NCI-H1694 treated with DMSO at 0.1 percent for 48 hours (cell line): ENCODE measurements around the gene APBB2.
"Not testable (repeated sequence)": the region's sequence is repeated elsewhere in the genome, so short reads cannot be mapped to it uniquely, and the experiment has no call there.

Experiments
- DNase-seq: peaks from one replicate; lab custom pipeline; 2025; lab: John Stamatoyannopoulos, UW

The APBB2 gene

DNA sequence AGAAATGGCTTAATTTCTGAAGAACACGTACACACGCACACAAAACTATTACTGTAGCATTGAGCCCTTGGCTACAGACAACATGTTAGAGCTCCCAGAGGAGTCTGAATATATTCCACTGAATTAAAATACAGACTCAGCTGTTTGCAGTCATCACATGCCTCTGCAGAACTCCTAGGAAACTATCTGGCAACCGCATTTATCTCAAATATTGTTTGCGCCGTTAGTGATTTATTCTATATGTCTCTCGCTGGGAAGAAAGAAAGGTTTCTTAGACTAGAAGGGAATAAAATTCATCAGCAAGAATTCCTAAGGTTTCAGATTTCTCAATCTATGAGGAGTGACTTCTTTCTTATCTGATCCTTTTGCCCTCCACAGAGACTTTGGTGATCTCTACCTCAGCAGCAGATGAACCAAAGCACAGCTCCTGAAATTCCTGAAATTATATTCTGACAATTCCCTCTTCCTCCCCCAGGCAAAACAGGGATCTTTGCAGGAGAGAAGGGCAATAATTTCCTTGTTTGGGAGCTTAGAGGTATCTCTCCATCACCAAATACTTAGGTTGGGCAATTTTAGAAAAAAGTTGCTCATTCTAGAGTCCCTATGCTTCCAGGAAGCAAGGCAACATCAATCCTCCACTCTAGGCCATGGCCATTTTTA lies 199.2 kb downstream of the APBB2 start:
- DNase-seq, result no peak

GRCh38 chr4:41014158-41014557 lies 200.2 kb downstream of the APBB2 start:
- DNase-seq, result no peak

- no peak for DNase-seq
These were observed 200.6 kb downstream of the APBB2 start for GRCh38 chr4:41013746-41014145.

- DNase-seq, result no peak
These were observed 201.4 kb downstream of the APBB2 start for GRCh38 chr4:41012911-41013310.

- DNase-seq, result no peak
These were observed 202.0 kb downstream of the APBB2 start for GRCh38 chr4:41012293-41012692.

- no peak for DNase-seq
These were observed 204.9 kb downstream of the APBB2 start for GRCh38 chr4:41009411-41009810.

DNA sequence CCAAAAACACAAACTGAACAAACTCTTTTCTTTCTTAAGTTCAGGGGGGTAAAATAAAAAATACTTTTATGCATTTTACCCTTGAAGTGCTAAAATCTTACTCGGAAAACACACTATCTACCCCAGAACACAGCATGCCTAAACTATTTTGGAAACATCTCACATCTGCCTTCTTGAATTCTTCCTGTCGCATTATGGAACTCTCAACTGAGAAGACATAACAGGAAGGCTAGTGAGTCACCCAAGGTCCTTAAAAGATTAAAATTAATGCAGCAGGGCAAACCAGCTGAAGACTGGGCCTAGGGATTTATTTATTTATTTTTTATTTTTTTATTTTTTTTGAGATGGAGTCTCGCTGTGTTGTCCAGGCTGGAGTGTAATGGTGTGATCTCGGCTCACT lies 208.2 kb downstream of the APBB2 start:
- DNase-seq, result no peak

DNA sequence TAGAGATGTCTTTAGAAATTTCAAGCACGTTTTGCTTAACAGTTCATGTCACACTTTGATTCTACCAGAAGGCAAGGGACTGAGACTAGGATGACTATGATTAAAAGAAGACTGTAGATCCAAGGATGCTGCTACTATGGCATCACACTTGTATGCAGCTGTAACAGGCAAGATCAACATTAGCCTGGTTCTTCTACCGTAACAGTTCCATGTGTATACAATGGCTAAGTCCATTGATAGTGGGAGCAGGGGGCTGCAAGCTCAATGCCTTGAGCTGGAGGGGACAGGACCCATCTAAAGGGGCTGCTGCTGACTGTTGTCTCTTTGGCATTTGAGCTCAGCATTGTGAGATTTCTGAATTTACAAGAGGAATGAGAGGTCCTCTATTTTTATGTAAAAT lies 212.0 kb downstream of the APBB2 start:
- no peak for DNase-seq

DNA sequence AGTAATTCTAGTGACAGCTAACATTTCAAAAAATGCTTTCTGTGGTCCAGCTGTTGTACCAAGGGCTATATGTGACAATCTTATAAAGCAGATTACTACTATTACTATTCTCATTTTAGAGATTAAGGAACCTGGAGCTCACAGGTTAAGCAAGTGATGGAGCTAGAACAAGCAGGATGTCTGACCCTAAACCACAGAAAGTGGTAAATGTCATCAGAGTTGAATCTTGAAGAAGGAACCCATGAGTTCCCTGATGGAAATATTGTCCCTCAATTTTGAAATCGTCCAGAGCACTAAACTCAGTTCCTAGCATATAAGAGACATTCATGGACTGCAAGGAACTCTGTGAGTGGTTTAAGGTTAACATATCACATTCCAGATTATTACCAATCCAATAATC lies 214.0 kb downstream of the APBB2 start:
- DNase-seq, result no peak

GRCh38 chr4:40998675-40999358 lies 215.5 kb downstream of the APBB2 start:
- no peak for DNase-seq

GRCh38 chr4:40995850-40996249 lies 218.5 kb downstream of the APBB2 start:
- no peak for DNase-seq

DNA sequence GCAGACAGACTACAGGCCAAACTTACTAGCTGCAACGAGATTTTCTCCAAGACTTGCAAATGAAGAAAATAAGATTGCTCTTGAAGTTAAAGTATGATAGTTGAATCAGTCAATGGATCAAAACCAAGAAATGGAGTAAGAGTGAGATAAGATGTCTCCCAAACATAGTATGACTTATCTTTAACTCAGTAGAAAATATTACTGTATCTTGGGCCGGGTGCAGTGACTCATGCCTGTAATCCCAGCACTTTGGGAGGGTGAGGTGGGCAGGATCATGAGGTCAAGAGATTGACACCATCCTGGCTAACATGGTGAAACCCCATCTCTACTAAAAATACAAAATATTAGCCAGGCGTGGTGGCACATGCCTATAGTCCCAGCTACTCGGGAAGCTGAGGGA lies 220.0 kb downstream of the APBB2 start:
- DNase-seq, result not testable (repeated sequence)

DNA sequence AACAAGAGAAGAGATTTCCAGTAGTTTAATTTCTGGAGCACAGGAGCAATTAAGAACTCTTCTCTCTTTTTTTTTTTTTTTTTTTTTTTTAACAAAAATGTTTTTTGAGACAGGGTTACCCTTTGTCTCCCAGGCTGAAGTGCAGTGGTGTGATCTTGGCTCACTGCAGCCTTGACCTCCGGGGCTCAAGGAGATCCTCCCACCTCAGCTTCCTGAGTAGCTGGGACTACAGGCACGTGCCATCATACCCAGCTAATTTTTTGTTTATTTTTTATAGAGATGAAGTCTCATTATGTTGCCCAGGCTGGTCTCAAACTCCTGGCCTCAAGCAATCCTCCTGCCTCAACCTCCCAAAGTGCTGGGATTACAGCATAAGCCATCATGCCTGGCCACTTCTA lies 221.0 kb downstream of the APBB2 start:
- not testable (repeated sequence) for DNase-seq

- no peak for DNase-seq
These were observed 221.7 kb downstream of the APBB2 start for GRCh38 chr4:40992472-40993295.

GRCh38 chr4:40991908-40992307 lies 222.4 kb downstream of the APBB2 start:
- no peak for DNase-seq

GRCh38 chr4:40990899-40991265 lies 223.5 kb downstream of the APBB2 start:
- DNase-seq, result no peak

DNA sequence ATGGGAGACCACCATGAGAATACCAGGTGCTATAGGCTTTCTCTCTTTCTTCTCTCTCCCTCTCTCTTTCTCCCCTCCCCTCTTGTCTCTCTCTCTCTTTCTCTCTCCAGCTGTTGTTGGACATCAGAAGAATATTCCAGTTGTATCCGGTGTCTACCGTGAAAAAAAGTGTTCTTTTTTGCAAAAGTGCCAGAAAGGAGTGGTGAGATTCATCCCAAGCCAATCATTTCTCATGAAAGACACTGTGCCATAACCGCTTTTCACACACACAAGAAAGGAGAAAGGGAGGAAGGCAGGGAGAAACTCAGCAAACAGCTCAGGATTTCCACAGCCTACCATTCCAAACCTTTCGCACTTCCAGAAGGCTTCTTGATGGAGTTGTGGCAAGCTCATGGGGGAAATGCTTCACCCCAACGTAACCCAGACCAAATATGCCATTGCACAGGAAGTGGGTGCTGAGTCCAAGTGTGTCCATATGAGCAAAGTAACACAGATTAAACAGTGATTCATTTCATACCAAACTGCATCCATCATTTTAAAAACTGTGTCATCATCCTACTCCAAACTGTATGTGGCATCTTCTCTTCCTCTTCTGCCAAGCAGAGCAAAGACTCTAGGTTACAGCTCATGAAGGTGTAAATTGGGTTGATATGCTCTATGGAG lies 224.0 kb downstream of the APBB2 start:
- DNase-seq, result no peak

DNA sequence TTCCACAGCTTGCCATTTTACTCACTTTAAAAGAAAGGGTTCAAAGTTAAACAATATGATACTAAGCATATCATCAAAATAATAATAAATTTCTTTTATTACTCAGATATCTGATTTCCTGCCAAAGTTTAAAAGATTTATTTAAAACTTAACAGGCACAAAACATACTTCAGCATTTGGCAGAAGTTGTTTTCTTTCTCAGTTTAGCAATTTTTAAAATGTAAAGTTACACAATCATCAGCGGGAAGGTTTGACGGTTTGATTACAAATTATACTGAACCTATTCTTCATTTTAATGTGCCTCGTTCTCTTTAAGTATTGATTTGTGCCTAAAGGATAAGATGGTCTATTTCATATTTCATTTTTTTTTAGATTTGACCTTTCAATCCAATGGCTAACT lies 227.2 kb downstream of the APBB2 start:
- no peak for DNase-seq

DNA sequence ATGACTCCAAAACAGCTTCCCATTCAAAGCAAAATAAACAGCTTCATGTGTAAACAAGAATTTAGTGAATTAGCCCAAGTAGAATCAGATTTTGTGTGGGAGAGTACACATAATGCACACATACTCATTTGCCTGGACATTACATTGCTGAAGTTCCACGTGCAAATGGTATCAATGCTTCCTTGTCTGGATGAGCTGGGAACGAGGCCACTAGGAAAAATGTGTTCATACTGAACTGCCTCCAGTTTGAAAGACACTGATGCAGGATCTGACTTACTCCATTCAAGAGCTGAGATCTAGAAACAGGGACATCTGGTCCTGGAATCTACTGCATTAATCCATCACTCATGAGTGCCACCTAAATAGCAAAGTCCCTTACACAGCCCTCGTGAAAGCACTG lies 228.0 kb downstream of the APBB2 start:
- DNase-seq, result no peak

DNA sequence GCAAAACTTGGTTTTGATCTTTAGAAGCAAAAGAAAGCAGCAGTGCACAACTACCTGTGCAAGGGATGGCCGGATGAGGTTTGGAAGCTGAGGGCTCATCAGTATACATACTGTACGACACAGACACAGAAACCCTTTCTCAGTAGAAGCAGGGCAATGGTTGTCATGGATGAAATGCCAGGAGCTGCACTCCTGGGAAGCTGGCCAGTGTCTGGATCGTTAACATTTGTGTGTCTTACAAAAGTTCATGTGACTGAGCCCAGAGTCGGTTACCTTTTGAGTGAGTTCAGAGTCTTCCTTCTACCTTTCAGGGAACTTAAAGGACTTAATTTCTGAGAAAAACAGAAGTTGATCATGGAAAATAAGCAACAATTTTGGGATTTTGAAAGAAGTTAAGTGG lies 230.3 kb downstream of the APBB2 start:
- DNase-seq, result no peak

DNA sequence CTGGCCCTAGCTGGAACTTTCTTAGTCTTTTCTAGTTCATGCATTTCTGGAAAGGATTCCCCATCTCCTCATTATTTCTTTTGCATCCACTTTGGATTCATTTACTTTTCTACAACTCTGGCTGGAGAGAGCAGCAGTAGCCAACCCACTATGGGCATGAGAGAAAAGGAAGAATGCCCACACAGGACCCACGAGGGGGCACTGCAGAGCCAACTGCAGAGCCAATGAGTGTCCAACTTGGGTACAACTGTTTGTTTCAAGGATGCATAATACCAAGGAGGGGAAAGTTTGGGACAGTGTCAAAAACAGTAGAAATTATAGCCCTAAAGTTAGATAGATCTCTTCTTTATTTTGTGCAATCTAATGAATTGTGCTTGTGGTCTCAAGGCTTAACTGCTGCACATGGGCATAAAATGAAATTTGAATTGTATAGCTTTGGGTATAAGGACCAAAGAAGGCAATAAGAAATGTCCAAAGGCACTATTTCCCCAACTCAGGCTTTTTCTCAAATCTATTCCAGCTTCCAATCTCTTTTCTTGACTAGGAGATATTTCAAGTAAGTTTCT lies 233.9 kb downstream of the APBB2 start:
- DNase-seq, result no peak

DNA sequence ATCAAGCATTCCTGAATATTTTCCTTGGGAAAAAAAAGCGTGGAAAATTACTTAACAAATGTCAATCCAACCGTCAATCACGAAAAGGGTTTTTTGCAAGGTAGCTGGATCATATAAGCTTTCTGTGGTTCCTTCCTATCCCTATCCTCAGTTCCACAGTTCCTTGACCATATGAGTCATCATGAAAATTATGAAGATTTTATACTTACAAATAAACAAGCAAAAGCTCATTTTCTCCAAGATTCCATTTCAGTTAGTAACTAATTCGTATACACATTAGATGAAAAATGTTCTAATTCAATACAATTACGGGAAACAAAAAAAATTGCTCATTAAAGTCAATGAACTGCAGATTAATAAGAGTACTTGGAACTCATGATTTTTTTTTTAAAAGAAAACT lies 235.8 kb downstream of the APBB2 start:
- DNase-seq, result no peak
